ENCODE results near the gene CLEC19A.

CLEC19A gene

GRCh38 chr16:19289811-19290485 lies 4.4 kb downstream of the CLEC19A start:
- no peak overlapping the region for H3K4me3 ChIP-seq (ENCODE audit: severe bottlenecking)
- no peak for TF ChIP-seq CTCF (IDR thresholded peaks at IDR 0.05; ENCODE audit: poor library complexity, severe bottlenecking)
- no peak for DNase-seq (ENCODE audit: low spot score)
- H3K4me1 ChIP-seq (ENCODE audit: insufficient read depth, poor library complexity, severe bottlenecking) = no peaks in the 10 kb centered on the region
- H3K36me3 ChIP-seq (ENCODE audit: low read depth) = no peaks in the 10 kb centered on the region
- ATAC-seq (ENCODE audit: low read depth) = no peak
- H3K27ac ChIP-seq (ENCODE audit: poor library complexity, severe bottlenecking) = no peak overlapping the region
- H3K9me3 ChIP-seq (ENCODE audit: severe bottlenecking) = no peaks in the 10 kb centered on the region
- no peaks in the 10 kb centered on the region for H3K27me3 ChIP-seq (ENCODE audit: insufficient read depth, poor library complexity, severe bottlenecking)

GRCh38 chr16:19290860-19291259 lies 5.3 kb downstream of the CLEC19A start:
- no peaks in the 10 kb centered on the region for H3K9me3 ChIP-seq (ENCODE audit: severe bottlenecking)
- no peak for TF ChIP-seq CTCF (IDR thresholded peaks at IDR 0.05; ENCODE audit: poor library complexity, severe bottlenecking)
- no peaks in the 10 kb centered on the region for H3K36me3 ChIP-seq (ENCODE audit: low read depth)
- ATAC-seq (ENCODE audit: low read depth) (no peak), DNase-seq (ENCODE audit: low spot score) (no peak)
- H3K4me1 ChIP-seq (ENCODE audit: insufficient read depth, poor library complexity, severe bottlenecking) = no peaks in the 10 kb centered on the region
- H3K27me3 ChIP-seq (ENCODE audit: insufficient read depth, poor library complexity, severe bottlenecking) = no peaks in the 10 kb centered on the region
- no peak overlapping the region for H3K27ac ChIP-seq (ENCODE audit: poor library complexity, severe bottlenecking)
- H3K4me3 ChIP-seq (ENCODE audit: severe bottlenecking) = no peak overlapping the region

GRCh38 chr16:19291475-19291874 lies 5.9 kb downstream of the CLEC19A start:
- DNase-seq (ENCODE audit: low spot score) (no peak), ATAC-seq (ENCODE audit: low read depth) (no peak)
- no peaks in the 10 kb centered on the region for H3K27me3 ChIP-seq (ENCODE audit: insufficient read depth, poor library complexity, severe bottlenecking)
- no peaks in the 10 kb centered on the region for H3K36me3 ChIP-seq (ENCODE audit: low read depth)
- no peaks in the 10 kb centered on the region for H3K9me3 ChIP-seq (ENCODE audit: severe bottlenecking)
- H3K27ac ChIP-seq (ENCODE audit: poor library complexity, severe bottlenecking) = no peak overlapping the region
- TF ChIP-seq CTCF (IDR thresholded peaks at IDR 0.05; ENCODE audit: poor library complexity, severe bottlenecking) = no peak
- no peak overlapping the region for H3K4me3 ChIP-seq (ENCODE audit: severe bottlenecking)
- no peaks in the 10 kb centered on the region for H3K4me1 ChIP-seq (ENCODE audit: insufficient read depth, poor library complexity, severe bottlenecking)

GRCh38 chr16:19292186-19292585 lies 6.7 kb downstream of the CLEC19A start:
- peaks cover 2% of the 10 kb centered on the region for H3K27me3 ChIP-seq (ENCODE audit: insufficient read depth, poor library complexity, severe bottlenecking)
- no peak overlapping the region for H3K27ac ChIP-seq (ENCODE audit: poor library complexity, severe bottlenecking)
- H3K9me3 ChIP-seq (ENCODE audit: severe bottlenecking) = no peaks in the 10 kb centered on the region
- no peak for TF ChIP-seq CTCF (IDR thresholded peaks at IDR 0.05; ENCODE audit: poor library complexity, severe bottlenecking)
- DNase-seq (ENCODE audit: low spot score) (no peak), ATAC-seq (ENCODE audit: low read depth) (no peak)
- no peak overlapping the region for H3K4me3 ChIP-seq (ENCODE audit: severe bottlenecking)
- no peaks in the 10 kb centered on the region for H3K36me3 ChIP-seq (ENCODE audit: low read depth)
- H3K4me1 ChIP-seq (ENCODE audit: insufficient read depth, poor library complexity, severe bottlenecking) = no peaks in the 10 kb centered on the region

- no peak for TF ChIP-seq CTCF (IDR thresholded peaks at IDR 0.05; ENCODE audit: poor library complexity, severe bottlenecking)
- no peak overlapping the region for H3K27ac ChIP-seq (ENCODE audit: poor library complexity, severe bottlenecking)
- H3K4me3 ChIP-seq (ENCODE audit: severe bottlenecking) = no peak overlapping the region
- H3K4me1 ChIP-seq (ENCODE audit: insufficient read depth, poor library complexity, severe bottlenecking) = no peaks in the 10 kb centered on the region
- no peak for ATAC-seq (ENCODE audit: low read depth)
- DNase-seq (ENCODE audit: low spot score) = no peak
- H3K36me3 ChIP-seq (ENCODE audit: low read depth) = no peaks in the 10 kb centered on the region
- H3K27me3 ChIP-seq (ENCODE audit: insufficient read depth, poor library complexity, severe bottlenecking) = peaks cover 3% of the 10 kb centered on the region
- no peaks in the 10 kb centered on the region for H3K9me3 ChIP-seq (ENCODE audit: severe bottlenecking)
Measured at GRCh38 chr16:19294156-19294649, 8.7 kb downstream of the CLEC19A start.
